Right lobe of liver (tissue), 6 donors: ENCODE data around the gene TSEN34. TPM values are rescaled to one million over a fixed set of nuclear protein-coding genes. Genes with fewer than 3 reads are reported as not detected.

Experiments
- ATAC-seq, 4 donors: fragments of 200-7000 bp; cut with Tn5 transposase; one replicate each; pipeline ENCODE4 v1.9.1; 2020; ENCODE audit warnings: mild to moderate bottlenecking in 4 of 4, moderate library complexity in 4 of 4
- DNase-seq, 3 donors: peaks; one replicate each; pipeline ENCODE4 v3.0.0-alpha.2; 2020
- H3K27ac ChIP-seq, 3 donors: fragments of 200-600 bp; one replicate each; pipeline ENCODE4 v1.8.0; 2022
- H3K27me3 ChIP-seq, 2 donors: fragments of 200-600 bp; one replicate each; pipeline ENCODE4 v1.8.0; 2022
- H3K36me3 ChIP-seq, 4 donors: fragments of 200-600 bp; sonication (generic) in 1 of 4; one replicate each; pipeline versions ENCODE4 v1.5.1 to v1.8.0; 2017 to 2022; ENCODE audit warnings: control low read depth in 1 of 4
- H3K4me1 ChIP-seq, 4 donors: fragments of 200-600 bp; sonication (generic) in 1 of 4; one replicate each; pipeline versions ENCODE4 v1.5.1 to v1.8.0; 2017 to 2022; ENCODE audit warnings: control low read depth in 1 of 4
- H3K4me3 ChIP-seq, 3 donors: fragments of 200-600 bp; one replicate each; pipeline ENCODE4 v1.8.0; 2022
- H3K9me3 ChIP-seq, 4 donors: fragments of 200-600 bp; sonication (generic) in 1 of 4; one replicate each; pipeline versions ENCODE4 v1.5.1 to v1.8.0; 2017 to 2022; ENCODE audit warnings: control low read depth in 1 of 4
- POLR2A ChIP-seq: fragments of 450-650 bp; IDR thresholded peaks from one replicate; pipeline ENCODE4 v1.6.1; 2017; ENCODE audit warnings: antibody characterized with exemption, mild to moderate bottlenecking
- WGBS: methylation state at CpG from one replicate; pipeline ENCODE4 v1.1.6; 2018; ENCODE audit warnings: low coverage, low lambda C conversion rate; ENCODE audit not compliant: insufficient coverage; ENCODE audit errors: missing lambda C conversion rate; 5-methylcytosine and 5-hydroxymethylcytosine counted together
- intact Hi-C, 2 donors: fragments of 100-400 bp; cut with DNase I; formaldehyde crosslinking; loops; one replicate each; pipeline versions ENCODE4 v1.11.2 to v1.14.1; 2022
- total RNA-seq, 6 experiments: library from RNA; depleted of rRNA in 2 of 6; stranded (reverse); fragments of >200 nt in 2 of 6; fragmentation: NEBNext Ultra II Directional in 3 of 6; extraction: Animal tissue kit (Norgen Biotek cat#: 25700) in 3 of 6; gene quantifications; one replicate each; pipeline versions ENCODE4 v1.1.0 to v1.2.4, GENCODE V29; 2016 to 2023
- TF ChIP-seq, protein P1 (sequence below), 4 donors: fragments of 200-600 bp in 3 of 4; fragments of 450-650 bp in 1 of 4; IDR thresholded peaks; one replicate each; pipeline versions ENCODE4 v1.5.1 to v1.8.0; 2016 to 2022; ENCODE audit warnings: antibody characterized with exemption in 4 of 4, mild to moderate bottlenecking in 2 of 4
- donor health status: DM: no; HTN: yes; CAD: no.
- donor health status: DM: no; HTN: no; CAD: no.
- donor health status: DM: no; HTN: no; CAD: no.
- donor health status: DM: no; HTN: yes; CAD: no.
- donor health status: DM: no; HTN: yes; CAD: no.

TSEN34 gene
- total RNA-seq, 6 experiments from 2014 or later = 11.8 to 31.9 (median 17.9) TPM

DNA sequence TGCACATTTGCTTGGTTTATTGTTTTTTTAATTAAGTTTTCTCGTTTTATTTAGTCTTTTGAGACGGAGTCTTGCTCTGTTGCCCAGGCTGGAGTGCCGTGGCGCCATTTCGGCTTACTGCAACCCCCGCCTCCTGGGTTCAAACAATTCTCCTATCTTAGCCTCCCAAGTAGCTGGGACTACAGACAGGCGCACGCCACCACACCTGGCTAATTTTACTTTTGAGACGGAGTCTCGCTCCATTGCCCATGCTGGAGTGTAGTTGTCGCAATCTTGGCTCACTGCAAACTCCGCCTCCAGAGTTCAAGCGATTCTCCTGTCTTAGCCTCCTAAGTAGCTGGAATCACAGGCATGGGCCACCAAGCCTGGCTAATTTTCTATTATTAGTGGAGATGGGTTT, 10.9 kb downstream of the TSEN34 start:
- H3K27me3 ChIP-seq = no peaks in the 10 kb centered on the region
- H3K36me3 ChIP-seq = peaks cover 17 to 57% (median 31%) of the 10 kb centered on the region in 4 donors
- TF ChIP-seq, protein P1, sequence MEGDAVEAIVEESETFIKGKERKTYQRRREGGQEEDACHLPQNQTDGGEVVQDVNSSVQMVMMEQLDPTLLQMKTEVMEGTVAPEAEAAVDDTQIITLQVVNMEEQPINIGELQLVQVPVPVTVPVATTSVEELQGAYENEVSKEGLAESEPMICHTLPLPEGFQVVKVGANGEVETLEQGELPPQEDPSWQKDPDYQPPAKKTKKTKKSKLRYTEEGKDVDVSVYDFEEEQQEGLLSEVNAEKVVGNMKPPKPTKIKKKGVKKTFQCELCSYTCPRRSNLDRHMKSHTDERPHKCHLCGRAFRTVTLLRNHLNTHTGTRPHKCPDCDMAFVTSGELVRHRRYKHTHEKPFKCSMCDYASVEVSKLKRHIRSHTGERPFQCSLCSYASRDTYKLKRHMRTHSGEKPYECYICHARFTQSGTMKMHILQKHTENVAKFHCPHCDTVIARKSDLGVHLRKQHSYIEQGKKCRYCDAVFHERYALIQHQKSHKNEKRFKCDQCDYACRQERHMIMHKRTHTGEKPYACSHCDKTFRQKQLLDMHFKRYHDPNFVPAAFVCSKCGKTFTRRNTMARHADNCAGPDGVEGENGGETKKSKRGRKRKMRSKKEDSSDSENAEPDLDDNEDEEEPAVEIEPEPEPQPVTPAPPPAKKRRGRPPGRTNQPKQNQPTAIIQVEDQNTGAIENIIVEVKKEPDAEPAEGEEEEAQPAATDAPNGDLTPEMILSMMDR (IDR thresholded peaks at IDR 0.05) = no peak
- no peak for TF ChIP-seq POLR2A
- peaks cover 0 to 60% (median 31%) of the 10 kb centered on the region in 4 donors for H3K4me1 ChIP-seq
- H3K27ac ChIP-seq = peak overlapping the region; percentile 86 to 95 (median 94)
- intact Hi-C loops = no loop called here
- no peaks in the 10 kb centered on the region for H3K9me3 ChIP-seq
- ATAC-seq (no peak), DNase-seq (peak in 1 of 3 donors; percentile 35)
- 34% methylated on average over 13 of the region's 13 CpGs for WGBS
- H3K4me3 ChIP-seq = peak overlapping the region; percentile 65 to 71 (median 69)

DNA sequence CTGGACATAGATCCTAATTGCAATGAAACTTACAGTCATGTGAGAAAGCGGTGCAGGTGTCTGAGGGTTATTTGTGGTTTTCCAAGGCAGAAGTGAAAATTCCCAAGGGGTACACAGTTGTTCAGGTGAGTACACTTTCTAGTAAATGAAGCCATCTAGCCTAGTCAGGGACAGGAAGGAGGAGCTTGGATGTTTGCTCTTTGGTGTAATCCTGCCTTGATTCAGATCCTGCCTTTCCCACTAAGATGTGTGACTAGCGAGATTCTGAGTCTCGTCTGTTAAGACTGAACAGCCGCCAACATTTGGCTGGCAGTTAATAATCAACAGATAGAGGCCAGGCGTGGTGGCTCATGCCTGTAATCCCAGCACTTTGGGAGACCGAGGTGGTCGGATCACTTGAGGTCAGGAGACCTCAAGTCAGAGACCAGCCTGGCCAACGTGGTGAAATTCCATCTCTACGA, 12.1 kb downstream of the TSEN34 start:
- Histone ChIP-seq H3K4me1 (peaks cover 0 to 66% (median 35%) of the 10 kb centered on the region in 4 donors), H3K9me3 (no peaks in the 10 kb centered on the region), H3K27ac (peak overlapping the region; percentile 32 to 95 (median 86)), H3K27me3 (no peaks in the 10 kb centered on the region), H3K36me3 (peaks cover 17 to 67% (median 36%) of the 10 kb centered on the region in 4 donors), H3K4me3 (peak overlapping the region; percentile 65 to 71 (median 69))
- intact Hi-C loops = no loop called here
- peak in 2 of 3 donors; percentile 58 to 82 for DNase-seq
- 15% methylated on average over 9 of the region's 9 CpGs for WGBS
- peak; percentile 52 to 61 (median 60) for ATAC-seq
- TF ChIP-seq, protein P1 (IDR thresholded peaks at IDR 0.05) = no peak
- TF ChIP-seq POLR2A = no peak

DNA sequence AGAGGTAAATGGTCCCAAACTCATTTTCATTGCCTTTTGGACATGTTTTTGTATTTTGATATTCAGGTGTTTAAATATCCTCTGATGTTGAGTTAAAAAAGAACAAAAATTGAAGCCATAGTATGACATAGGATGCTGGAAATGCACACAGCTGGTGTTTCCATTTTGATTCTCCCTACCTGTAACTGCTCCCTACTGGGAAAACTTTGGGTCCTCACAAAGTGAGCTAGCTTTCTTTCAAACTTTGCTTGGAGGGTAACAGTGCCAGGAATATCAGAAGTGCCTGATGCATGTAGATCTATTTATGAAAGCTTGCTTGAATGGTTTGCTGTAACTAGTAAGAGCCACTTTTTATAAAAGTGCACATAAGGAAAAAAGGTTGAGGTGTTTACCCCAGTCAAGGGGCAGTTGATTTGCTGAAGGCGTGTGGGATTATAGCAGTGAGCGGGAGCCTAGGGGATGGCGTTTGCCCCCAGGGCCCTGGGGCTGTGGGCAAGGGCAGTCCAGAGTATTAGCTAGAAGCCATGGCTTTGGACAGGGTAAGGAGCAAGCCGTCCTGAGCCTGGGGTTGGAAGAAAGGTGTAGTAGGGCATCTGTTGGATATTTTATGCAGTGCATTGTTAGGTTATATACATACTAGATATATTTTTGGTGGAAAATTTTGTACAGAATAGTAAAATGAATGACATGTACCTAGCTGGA, 13.8 kb downstream of the TSEN34 start:
- no peak overlapping the region for H3K4me3 ChIP-seq
- TF ChIP-seq, protein P1 (IDR thresholded peaks at IDR 0.05) = no peak
- no peak for TF ChIP-seq POLR2A
- ATAC-seq (no peak), DNase-seq (no peak)
- no peaks in the 10 kb centered on the region for H3K9me3 ChIP-seq
- WGBS = 53% methylated on average over 4 of the region's 4 CpGs
- no peaks in the 10 kb centered on the region for H3K27me3 ChIP-seq
- intact Hi-C loops = no loop called here
- peaks cover 0 to 83% (median 48%) of the 10 kb centered on the region in 4 donors for H3K4me1 ChIP-seq
- peak overlapping the region in 1 of 3 donors; percentile 86 for H3K27ac ChIP-seq
- peaks cover 17 to 67% (median 36%) of the 10 kb centered on the region in 4 donors for H3K36me3 ChIP-seq

DNA sequence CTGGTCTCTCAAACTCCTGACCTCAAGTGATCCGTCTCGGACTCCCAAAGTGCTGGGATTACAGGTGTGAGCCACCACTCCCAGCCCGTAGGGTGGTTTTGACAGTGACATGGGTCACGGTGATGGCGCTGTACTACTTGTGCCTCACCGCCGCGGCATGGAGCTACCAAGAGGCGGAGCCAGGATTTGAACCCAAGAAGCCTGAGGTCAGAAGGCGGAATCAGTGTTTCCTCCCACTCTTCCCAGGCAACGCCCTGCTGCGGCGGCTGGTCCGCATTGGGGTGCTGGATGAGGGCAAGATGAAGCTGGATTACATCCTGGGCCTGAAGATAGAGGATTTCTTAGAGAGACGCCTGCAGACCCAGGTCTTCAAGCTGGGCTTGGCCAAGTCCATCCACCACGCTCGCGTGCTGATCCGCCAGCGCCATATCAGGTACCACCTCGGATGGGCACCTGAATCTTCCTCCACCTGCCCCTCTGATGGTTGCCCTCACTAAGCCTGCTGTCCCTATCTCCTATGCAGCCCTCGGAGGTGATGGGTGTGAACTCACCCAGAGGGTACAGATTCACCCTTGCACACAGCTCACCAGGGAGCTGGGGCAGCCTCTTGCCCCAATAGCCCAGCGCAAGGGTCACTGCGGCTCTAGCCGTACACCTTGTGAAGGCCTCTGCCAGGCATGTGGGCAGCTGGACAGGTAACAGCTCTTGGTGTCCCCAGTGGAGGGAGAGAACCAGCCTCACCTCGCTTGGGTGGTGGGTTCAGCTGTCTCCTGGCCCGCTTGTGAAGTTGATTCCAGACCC, 15.1 kb downstream of the TSEN34 start:
- Histone ChIP-seq H3K27me3 (no peaks in the 10 kb centered on the region), H3K36me3 (peaks cover 17 to 67% (median 36%) of the 10 kb centered on the region in 4 donors), H3K4me1 (peaks cover 0 to 95% (median 53%) of the 10 kb centered on the region in 4 donors), H3K4me3 (peak overlapping the region in 1 of 3 donors; percentile 18), H3K27ac (peak overlapping the region in 2 of 3 donors; percentile 78 to 86), H3K9me3 (no peaks in the 10 kb centered on the region)
- TF ChIP-seq, protein P1 (IDR thresholded peaks at IDR 0.05) = no peak
- TF ChIP-seq POLR2A = no peak
- peak in 1 of 3 donors; percentile 40 for DNase-seq
- WGBS = 80% methylated on average over 1 of the region's 27 CpGs
- intact Hi-C loops = no loop called here
- no peak for ATAC-seq
